ENCODE data around the gene SOCS1. TPM values are rescaled to one million over a fixed set of nuclear protein-coding genes. Genes with fewer than 3 reads are reported as not detected.

Gene SOCS1
- total and polyA plus RNA-seq, 2 of the 4 experiments (the other 2 are of a cell fraction) = 2.0 to 22.0 TPM

DNA sequence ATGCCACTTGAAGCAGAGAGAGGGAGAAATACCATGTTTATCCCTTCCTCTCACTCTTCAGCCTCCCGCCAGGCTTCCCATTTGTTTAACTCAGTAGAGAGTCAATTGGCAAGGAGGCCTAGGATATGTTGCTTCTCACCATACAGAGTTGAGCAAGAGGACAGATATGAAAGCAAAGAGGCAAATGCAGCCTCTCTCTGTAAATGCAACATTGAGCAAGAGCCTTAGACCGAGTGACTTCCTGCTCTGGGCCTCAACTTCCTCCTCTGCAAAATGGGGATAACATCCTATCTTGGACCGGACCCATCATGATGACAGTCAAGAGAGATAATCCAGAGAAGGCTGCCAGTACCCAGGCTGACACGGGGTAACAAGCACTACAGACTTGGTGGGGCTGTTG, 36.8 kb downstream of the SOCS1 start:
- no peak overlapping the region for H3K4me2 ChIP-seq (ENCODE audit: low read depth, low read length)
- ChIA-PET CTCF (no interaction called here), POLR2A (ENCODE audit: unreplicated experiment) (no interaction called here)
- no TSS peak for BruUV-seq (replicated peaks)
- H4K8ac ChIP-seq (ENCODE audit: low read depth in 2 of 2, low read length in 2 of 2) = no peak overlapping the region
- H3K18ac ChIP-seq (ENCODE audit: low read depth, low read length) = no peak overlapping the region
- no peaks in the 10 kb centered on the region for H3K36me3 ChIP-seq (ENCODE audit: control insufficient read depth, insufficient read depth, low read length)
- no peak overlapping the region for H3K14ac ChIP-seq (replicated peaks; ENCODE audit: low read depth, low read length)
- no peaks in the 10 kb centered on the region for H3K79me1 ChIP-seq (ENCODE audit: low read depth in 1 of 2, low read length in 2 of 2)
- no peak overlapping the region for H3K4ac ChIP-seq (ENCODE audit: low read depth, low read length)
- no peak overlapping the region for H2BK15ac ChIP-seq (ENCODE audit: low read depth, low read length)
- ATAC-seq (ENCODE audit: low read depth) (no peak; the same call in 1 of the 2 replicates), DNase-seq (no peak)
- no peak overlapping the region for H2AFZ ChIP-seq (replicated peaks; ENCODE audit: low read length, poor library complexity)
- H4K5ac ChIP-seq (ENCODE audit: low read depth, low read length) = no peak overlapping the region
- no peak overlapping the region for H2AK5ac ChIP-seq (ENCODE audit: low read depth, low read length)
- no peak overlapping the region for H3K23ac ChIP-seq (ENCODE audit: low read depth, low read length)
- no peak overlapping the region for H3K4me3 ChIP-seq (ENCODE audit: insufficient read depth, low read depth, low read length)
- H2AK9ac ChIP-seq (replicated peaks; ENCODE audit: low read depth, low read length, poor library complexity) = no peak overlapping the region
- no peaks in the 10 kb centered on the region for H3K4me1 ChIP-seq (ENCODE audit: control insufficient read depth, insufficient read depth, low read length)
- dilution Hi-C loops (cut with HindIII; ENCODE audit: low sequenced_read_pairs, unreplicated experiment) (no loop called here), intact Hi-C loops (cut with micrococcal nuclease) (no loop called here), in situ Hi-C loops (cut with MboI; ENCODE audit: low sequenced_read_pairs) (no loop called here)
- H2BK120ac ChIP-seq (ENCODE audit: low read depth, low read length) = no peak overlapping the region
- H2BK5ac ChIP-seq (ENCODE audit: low read depth, low read length, poor library complexity, severe bottlenecking) = no peak overlapping the region
- H2BK20ac ChIP-seq (ENCODE audit: low read depth, low read length) = no peak overlapping the region
- H3K56ac ChIP-seq (ENCODE audit: extremely low read depth, insufficient read depth, low read length) = no peak overlapping the region
- H3K27ac ChIP-seq (ENCODE audit: insufficient read depth, low read length) = no peak overlapping the region
- no CpG with 5 or more reads among the region's 4 CpGs for WGBS, 2 experiments (ENCODE audit: extremely low coverage in 2 of 2, insufficient read length in 1 of 2)
- TF ChIP-seq BHLHE40 (IDR thresholded peaks at IDR 0.05; ENCODE audit: low read depth, low read length) = no peak
- TF ChIP-seq RAD21 (IDR thresholded peaks at IDR 0.05; ENCODE audit: low read length) = no peak
- TF ChIP-seq RCOR1 (IDR thresholded peaks at IDR 0.05; ENCODE audit: insufficient replicate concordance, low read length) = no peak
- no peak for TF ChIP-seq FOS (IDR thresholded peaks at IDR 0.05; ENCODE audit: low read depth, low read length)
- TF ChIP-seq CEBPB (IDR thresholded peaks at IDR 0.05; ENCODE audit: low read depth, low read length) = no peak
- TF ChIP-seq, protein P1, sequence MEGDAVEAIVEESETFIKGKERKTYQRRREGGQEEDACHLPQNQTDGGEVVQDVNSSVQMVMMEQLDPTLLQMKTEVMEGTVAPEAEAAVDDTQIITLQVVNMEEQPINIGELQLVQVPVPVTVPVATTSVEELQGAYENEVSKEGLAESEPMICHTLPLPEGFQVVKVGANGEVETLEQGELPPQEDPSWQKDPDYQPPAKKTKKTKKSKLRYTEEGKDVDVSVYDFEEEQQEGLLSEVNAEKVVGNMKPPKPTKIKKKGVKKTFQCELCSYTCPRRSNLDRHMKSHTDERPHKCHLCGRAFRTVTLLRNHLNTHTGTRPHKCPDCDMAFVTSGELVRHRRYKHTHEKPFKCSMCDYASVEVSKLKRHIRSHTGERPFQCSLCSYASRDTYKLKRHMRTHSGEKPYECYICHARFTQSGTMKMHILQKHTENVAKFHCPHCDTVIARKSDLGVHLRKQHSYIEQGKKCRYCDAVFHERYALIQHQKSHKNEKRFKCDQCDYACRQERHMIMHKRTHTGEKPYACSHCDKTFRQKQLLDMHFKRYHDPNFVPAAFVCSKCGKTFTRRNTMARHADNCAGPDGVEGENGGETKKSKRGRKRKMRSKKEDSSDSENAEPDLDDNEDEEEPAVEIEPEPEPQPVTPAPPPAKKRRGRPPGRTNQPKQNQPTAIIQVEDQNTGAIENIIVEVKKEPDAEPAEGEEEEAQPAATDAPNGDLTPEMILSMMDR (conservative IDR thresholded peaks at IDR 0.05; ENCODE audit: low read depth, low read length) = no peak
- TF ChIP-seq SMC3 (IDR thresholded peaks at IDR 0.05; ENCODE audit: low read depth, low read length) = no peak
- TF ChIP-seq POLR2A (IDR thresholded peaks at IDR 0.05; ENCODE audit: low read depth, low read length) = no peak
- TF ChIP-seq MXI1 (IDR thresholded peaks at IDR 0.05; ENCODE audit: borderline replicate concordance, low read depth, low read length) = no peak
- TF ChIP-seq, protein P2, sequence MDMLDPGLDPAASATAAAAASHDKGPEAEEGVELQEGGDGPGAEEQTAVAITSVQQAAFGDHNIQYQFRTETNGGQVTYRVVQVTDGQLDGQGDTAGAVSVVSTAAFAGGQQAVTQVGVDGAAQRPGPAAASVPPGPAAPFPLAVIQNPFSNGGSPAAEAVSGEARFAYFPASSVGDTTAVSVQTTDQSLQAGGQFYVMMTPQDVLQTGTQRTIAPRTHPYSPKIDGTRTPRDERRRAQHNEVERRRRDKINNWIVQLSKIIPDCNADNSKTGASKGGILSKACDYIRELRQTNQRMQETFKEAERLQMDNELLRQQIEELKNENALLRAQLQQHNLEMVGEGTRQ (IDR thresholded peaks at IDR 0.05; ENCODE audit: low read depth, low read length) = no peak
- no peak for TF ChIP-seq MAZ (IDR thresholded peaks at IDR 0.05; ENCODE audit: borderline replicate concordance, low read depth, low read length)
- TF ChIP-seq RFX5 (IDR thresholded peaks at IDR 0.05; ENCODE audit: low read depth, low read length) = no peak
- TF ChIP-seq, protein P3, sequence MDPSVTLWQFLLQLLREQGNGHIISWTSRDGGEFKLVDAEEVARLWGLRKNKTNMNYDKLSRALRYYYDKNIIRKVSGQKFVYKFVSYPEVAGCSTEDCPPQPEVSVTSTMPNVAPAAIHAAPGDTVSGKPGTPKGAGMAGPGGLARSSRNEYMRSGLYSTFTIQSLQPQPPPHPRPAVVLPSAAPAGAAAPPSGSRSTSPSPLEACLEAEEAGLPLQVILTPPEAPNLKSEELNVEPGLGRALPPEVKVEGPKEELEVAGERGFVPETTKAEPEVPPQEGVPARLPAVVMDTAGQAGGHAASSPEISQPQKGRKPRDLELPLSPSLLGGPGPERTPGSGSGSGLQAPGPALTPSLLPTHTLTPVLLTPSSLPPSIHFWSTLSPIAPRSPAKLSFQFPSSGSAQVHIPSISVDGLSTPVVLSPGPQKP (IDR thresholded peaks at IDR 0.05; ENCODE audit: borderline replicate concordance, low read depth, low read length) = no peak
- no peak for TF ChIP-seq MAFK (IDR thresholded peaks at IDR 0.05; ENCODE audit: low read depth, low read length)
- no peak for TF ChIP-seq CHD1 (IDR thresholded peaks at IDR 0.05; ENCODE audit: low read depth, low read length)
- H3K27me3 ChIP-seq (ENCODE audit: control insufficient read depth, insufficient read depth, low read length) = no peaks in the 10 kb centered on the region; the same call in 1 of the 2 replicates
- H3K9ac ChIP-seq (ENCODE audit: low read depth, low read length) = no peak overlapping the region
- H4K91ac ChIP-seq (ENCODE audit: insufficient read depth, low read depth, low read length) = no peak overlapping the region
- no peaks in the 10 kb centered on the region for H3K9me1 ChIP-seq (ENCODE audit: insufficient read depth, low read length)
- no peaks in the 10 kb centered on the region for H4K20me1 ChIP-seq (ENCODE audit: insufficient read depth, low read length)
- peaks cover 23% of the 10 kb centered on the region for H3K9me3 ChIP-seq (ENCODE audit: control insufficient read depth, insufficient read depth, low read length)

All from IMR-90 (cell line).